Gastroesophageal sphincter (tissue), 3 donors: Measurements from ENCODE around the gene ADORA1.

Experiments
- CTCF ChIP-seq, 4 experiments: fragments of 200-600 bp in 2 of 4; fragments of 450-650 bp in 2 of 4; sonication (generic) in 1 of 4; IDR thresholded peaks; one replicate each; pipeline ENCODE4 v1.5.1; 2017 to 2019; ENCODE audit warnings: antibody characterized with exemption in 4 of 4, mild to moderate bottlenecking in 2 of 4, moderate library complexity in 2 of 4
- POLR2A ChIP-seq, 2 donors: fragments of 450-650 bp; IDR thresholded peaks; one replicate each; pipeline ENCODE4 v1.6.1; 2017; ENCODE audit warnings: antibody characterized with exemption in 2 of 2, mild to moderate bottlenecking in 2 of 2, moderate library complexity in 1 of 2

- TF ChIP-seq CTCF (IDR thresholded peaks at IDR 0.05): no peak
- TF ChIP-seq POLR2A (IDR thresholded peaks at IDR 0.05): no peak
Observed at GRCh38 chr1:203185061-203185461, 57.5 kb downstream of the ADORA1 start.
